Epithelial cell of esophagus (primary cell): ENCODE measurements around the gene KRTAP10-7.
"Not testable (repeated sequence)": the region's sequence is repeated elsewhere in the genome, so short reads cannot be mapped to it uniquely, and the experiment has no call there.

Experiments
- DNase-seq: peaks from one replicate; pipeline ENCODE4 v3.0.0; 2010; ENCODE audit warnings: low read depth
- H3K4me3 ChIP-seq: 2 replicates; pipeline ENCODE4 v1.5.1; 2011; ENCODE audit warnings: mild to moderate bottlenecking, low read length, control low read depth
- CTCF ChIP-seq: IDR thresholded peaks from 2 replicates; pipeline ENCODE4 v1.5.1; 2011; ENCODE audit warnings: low read depth, mild to moderate bottlenecking, low read length, control low read depth, inconsistent platforms; ENCODE audit not compliant: insufficient read depth; ENCODE audit errors: missing control alignments

KRTAP10-7 gene

DNA sequence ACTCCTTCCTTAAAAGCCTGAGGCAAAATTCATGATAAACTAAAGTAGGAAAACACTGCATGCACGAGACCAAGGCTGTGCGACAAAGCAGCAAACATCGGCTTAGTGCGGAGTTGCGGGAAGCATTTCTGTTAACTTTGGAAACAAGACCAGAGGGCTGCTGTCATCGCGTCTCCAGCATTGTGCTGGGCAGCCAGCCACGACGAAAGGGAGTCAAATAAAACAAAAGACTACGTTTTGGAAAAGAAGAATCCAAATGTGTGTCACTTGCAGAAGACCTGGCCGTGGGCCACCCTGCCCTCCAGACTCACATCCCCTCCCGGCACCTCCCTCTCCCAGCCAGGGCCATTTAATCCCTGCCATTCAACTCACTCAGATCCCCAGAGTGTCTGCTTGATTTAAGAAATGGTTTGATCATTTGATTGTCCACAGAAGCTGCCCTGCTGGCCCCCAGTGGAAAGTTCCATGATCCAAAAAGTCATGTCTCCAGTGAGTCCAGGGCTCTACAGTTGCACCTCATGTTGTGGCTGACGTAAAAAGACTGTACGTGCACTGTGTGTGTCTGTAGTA lies 43.4 kb downstream of the KRTAP10-7 start:
- TF ChIP-seq CTCF = no peak
- no peak for DNase-seq
- H3K4me3 ChIP-seq = no peak overlapping the region

- no peak for DNase-seq
- no peak overlapping the region for H3K4me3 ChIP-seq
- no peak for TF ChIP-seq CTCF
These were observed 44.5 kb downstream of the KRTAP10-7 start for GRCh38 chr21:44644878-44645277.

DNA sequence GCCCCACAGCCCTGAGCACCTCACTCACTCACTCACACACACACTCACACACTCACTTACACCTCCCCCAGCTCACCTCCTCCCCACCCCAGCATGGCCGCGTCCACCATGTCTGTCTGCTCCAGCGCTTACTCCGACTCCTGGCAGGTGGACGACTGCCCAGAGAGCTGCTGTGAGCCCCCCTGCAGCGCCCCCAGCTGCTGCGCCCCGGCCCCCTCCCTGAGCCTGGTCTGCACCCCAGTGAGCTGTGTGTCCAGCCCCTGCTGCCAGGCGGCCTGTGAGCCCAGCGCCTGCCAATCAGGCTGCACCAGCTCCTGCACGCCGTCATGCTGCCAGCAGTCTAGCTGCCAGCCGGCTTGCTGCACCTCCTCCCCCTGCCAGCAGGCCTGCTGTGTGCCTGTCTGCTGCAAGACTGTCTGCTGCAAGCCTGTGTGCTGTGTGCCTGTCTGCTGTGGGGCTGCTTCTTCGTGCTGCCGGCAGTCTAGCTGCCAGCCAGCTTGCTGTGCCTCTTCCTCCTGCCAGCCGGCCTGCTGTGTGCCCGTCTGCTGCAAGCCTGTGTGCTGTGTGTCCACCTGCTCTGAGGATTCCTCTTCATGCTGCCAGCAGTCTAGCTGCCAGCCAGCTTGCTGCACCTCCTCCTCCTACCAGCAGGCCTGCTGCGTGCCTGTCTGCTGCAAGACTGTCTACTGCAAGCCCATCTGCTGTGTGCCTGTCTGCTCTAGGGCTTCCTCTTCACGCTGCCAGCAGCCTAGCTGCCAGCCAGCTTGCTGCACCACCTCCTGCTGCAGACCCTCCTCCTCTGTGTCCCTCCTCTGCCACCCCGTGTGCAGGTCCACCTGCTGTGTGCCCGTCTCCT lies 46.2 kb downstream of the KRTAP10-7 start, which contains the start of gene KRTAP10-11:
KRTAP10-11 (plus strand) TSS at position 49 of the 856 bp plus-strand sequence; CDS start at position 94, 45 bp downstream.
- not testable (repeated sequence) for H3K4me3 ChIP-seq, DNase-seq

DNA sequence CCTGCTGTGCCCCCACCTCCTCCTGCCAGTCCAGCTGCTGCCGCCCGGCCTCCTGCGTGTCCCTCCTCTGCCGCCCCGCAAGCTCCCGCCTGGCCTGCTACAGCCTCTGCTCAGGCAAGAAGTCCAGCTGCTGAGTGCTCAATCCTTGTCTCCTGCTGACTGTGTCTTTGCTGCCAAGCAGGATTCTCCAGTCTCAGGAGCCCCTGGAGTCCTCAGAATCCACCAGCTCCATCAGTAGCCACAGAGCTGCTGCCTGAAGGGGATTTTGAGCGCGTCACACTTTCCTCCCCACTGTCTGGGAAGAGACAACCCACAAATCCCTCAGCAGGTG lies 46.8 kb downstream of the KRTAP10-7 start:
- H3K4me3 ChIP-seq = no peak overlapping the region
- no peak for DNase-seq
- no peak for TF ChIP-seq CTCF

- TF ChIP-seq CTCF = no peak
- H3K4me3 ChIP-seq = no peak overlapping the region
- DNase-seq = no peak
These were observed 48.3 kb downstream of the KRTAP10-7 start for GRCh38 chr21:44648557-44649311.

- TF ChIP-seq CTCF = no peak
- H3K4me3 ChIP-seq = no peak overlapping the region
- no peak for DNase-seq
These were observed 49.2 kb downstream of the KRTAP10-7 start for GRCh38 chr21:44649521-44650100.
